SU-DHL-6 (cell line): Measurements from ENCODE around the gene SIGLEC7.

Experiments used
- H2AFZ ChIP-seq: fragments of 200-600 bp; sonication (generic); 2 replicates; pipeline ENCODE4 v1.6.1; 2014; ENCODE audit warnings: low read depth, mild to moderate bottlenecking, moderate library complexity, mixed read lengths, antibody characterized with exemption, low read length; ENCODE audit not compliant: severe bottlenecking
- H3F3A ChIP-seq: fragments of 200-600 bp; shearing (Covaris generic); 2 replicates; pipeline ENCODE4 v1.6.0; 2016; ENCODE audit warnings: antibody characterized with exemption, mild to moderate bottlenecking; ENCODE audit not compliant: insufficient read depth
- H3K27ac ChIP-seq: fragments of 200-600 bp; sonication (generic); 2 replicates; pipeline ENCODE4 v1.5.1; 2016; ENCODE audit warnings: low read depth, mild to moderate bottlenecking, low read length, moderate library complexity, mixed read lengths
- H3K27me3 ChIP-seq: fragments of 200-600 bp; sonication (generic), shearing (Covaris generic); 2 replicates; pipeline ENCODE4 v1.6.0; 2014; ENCODE audit warnings: mild to moderate bottlenecking, low read length
- H3K36me3 ChIP-seq: fragments of 200-600 bp; sonication (generic); 2 replicates; pipeline ENCODE4 v1.6.1; 2014; ENCODE audit warnings: mild to moderate bottlenecking, low read length, mixed read lengths
- H3K4me2 ChIP-seq: fragments of 300-600, 200-600 bp; shearing (Covaris generic), sonication (generic); 2 replicates; pipeline ENCODE4 v1.6.0; 2014; ENCODE audit warnings: low read length, low read depth, mild to moderate bottlenecking; ENCODE audit not compliant: poor library complexity, severe bottlenecking
- H3K4me3 ChIP-seq: fragments of 200-600 bp; sonication (generic); 2 replicates; pipeline ENCODE4 v1.5.1; 2014; ENCODE audit warnings: antibody characterized with exemption, low read length, mild to moderate bottlenecking, mixed read lengths; ENCODE audit not compliant: insufficient read depth, poor library complexity, severe bottlenecking
- H3K79me2 ChIP-seq: fragments of 200-600 bp; sonication (generic); 2 replicates; pipeline ENCODE4 v1.6.1; 2014; ENCODE audit warnings: mild to moderate bottlenecking, low read length, moderate library complexity; ENCODE audit not compliant: insufficient read depth
- H3K9ac ChIP-seq: fragments of 200-600 bp; sonication (generic); 2 replicates; pipeline ENCODE4 v1.7.0; 2014; ENCODE audit warnings: mild to moderate bottlenecking, low read length
- H3K9me2 ChIP-seq: fragments of 200-600 bp; sonication (generic); replicated peaks from 2 replicates; pipeline ENCODE4 v1.6.1; 2014; ENCODE audit warnings: low read length; ENCODE audit not compliant: insufficient read depth
- H3K9me3 ChIP-seq: fragments of 200-600 bp; sonication (generic); 2 replicates; pipeline ENCODE4 v1.6.1; 2014; ENCODE audit warnings: low read length, mixed read lengths; ENCODE audit not compliant: insufficient read depth
- H4K20me1 ChIP-seq: fragments of 200-600 bp; sonication (generic); 2 replicates; pipeline ENCODE4 v1.6.1; 2014; ENCODE audit warnings: low read depth, mild to moderate bottlenecking, antibody characterized with exemption, low read length, moderate library complexity, mixed read lengths
- EZH2phosphoT487 ChIP-seq: fragments of 200-600 bp; sonication (generic), shearing (Covaris generic); conservative IDR thresholded peaks from 2 replicates; pipeline ENCODE4 v1.6.1; 2018; ENCODE audit warnings: mild to moderate bottlenecking, antibody characterized with exemption, low read length, moderate library complexity, mixed read lengths
- TF ChIP-seq, protein P1 (sequence below): fragments of 200-600 bp; sonication (generic); IDR thresholded peaks from one replicate; pipeline ENCODE4 v1.5.1; 2017; ENCODE audit warnings: antibody characterized with exemption, mild to moderate bottlenecking, low read length, moderate library complexity; ENCODE audit not compliant: insufficient read depth, poor library complexity, severe bottlenecking

SIGLEC7 gene

DNA sequence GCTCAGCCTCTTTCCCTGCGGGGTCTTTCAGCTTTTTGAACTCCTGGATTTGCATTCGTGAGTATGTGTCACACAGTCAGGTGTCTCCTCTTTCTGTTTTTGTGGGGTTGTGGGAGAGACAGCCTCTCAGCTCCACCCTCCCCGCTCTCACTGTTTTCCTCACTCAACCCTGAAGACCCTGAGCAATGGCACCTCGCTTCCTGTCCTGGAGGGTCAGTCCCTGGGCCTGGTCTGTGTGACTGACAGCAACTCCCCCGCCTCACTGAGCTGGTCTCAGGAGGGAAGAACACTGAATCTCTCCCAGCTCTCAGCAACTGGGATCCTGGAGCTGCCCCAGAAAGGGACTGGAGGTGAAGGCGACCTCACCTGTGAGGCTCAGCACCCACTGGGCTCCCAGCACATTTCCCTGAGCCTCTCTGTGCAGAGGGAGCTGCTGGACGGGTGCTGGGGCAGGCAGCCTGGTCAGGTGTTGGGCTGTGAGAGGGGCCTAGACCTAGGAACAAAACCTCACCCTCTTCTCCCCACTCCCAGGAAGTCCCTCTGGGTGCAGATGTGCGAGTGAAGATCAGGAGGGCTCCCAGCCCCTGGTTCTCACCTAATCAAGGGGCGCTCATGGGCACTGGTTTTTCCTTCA, 4.2 kb upstream of the SIGLEC7 start:
- TF ChIP-seq, protein P1, sequence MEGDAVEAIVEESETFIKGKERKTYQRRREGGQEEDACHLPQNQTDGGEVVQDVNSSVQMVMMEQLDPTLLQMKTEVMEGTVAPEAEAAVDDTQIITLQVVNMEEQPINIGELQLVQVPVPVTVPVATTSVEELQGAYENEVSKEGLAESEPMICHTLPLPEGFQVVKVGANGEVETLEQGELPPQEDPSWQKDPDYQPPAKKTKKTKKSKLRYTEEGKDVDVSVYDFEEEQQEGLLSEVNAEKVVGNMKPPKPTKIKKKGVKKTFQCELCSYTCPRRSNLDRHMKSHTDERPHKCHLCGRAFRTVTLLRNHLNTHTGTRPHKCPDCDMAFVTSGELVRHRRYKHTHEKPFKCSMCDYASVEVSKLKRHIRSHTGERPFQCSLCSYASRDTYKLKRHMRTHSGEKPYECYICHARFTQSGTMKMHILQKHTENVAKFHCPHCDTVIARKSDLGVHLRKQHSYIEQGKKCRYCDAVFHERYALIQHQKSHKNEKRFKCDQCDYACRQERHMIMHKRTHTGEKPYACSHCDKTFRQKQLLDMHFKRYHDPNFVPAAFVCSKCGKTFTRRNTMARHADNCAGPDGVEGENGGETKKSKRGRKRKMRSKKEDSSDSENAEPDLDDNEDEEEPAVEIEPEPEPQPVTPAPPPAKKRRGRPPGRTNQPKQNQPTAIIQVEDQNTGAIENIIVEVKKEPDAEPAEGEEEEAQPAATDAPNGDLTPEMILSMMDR, result no peak
- TF ChIP-seq EZH2phosphoT487, result no peak
- Histone ChIP-seq H2AFZ (no peak overlapping the region), H3K79me2 (no peaks in the 10 kb centered on the region), H3K4me2 (no peak overlapping the region), H3K36me3 (no peaks in the 10 kb centered on the region), H3K4me3 (no peak overlapping the region), H3K9ac (no peak overlapping the region), H3K9me2 (no peaks in the 10 kb centered on the region), H4K20me1 (no peaks in the 10 kb centered on the region), H3F3A (no peaks in the 10 kb centered on the region), H3K27me3 (no peaks in the 10 kb centered on the region; the same call in 1 of the 2 replicates), H3K27ac (no peak overlapping the region), H3K9me3 (peaks cover 9% of the 10 kb centered on the region; the same call in 1 of the 2 replicates)

DNA sequence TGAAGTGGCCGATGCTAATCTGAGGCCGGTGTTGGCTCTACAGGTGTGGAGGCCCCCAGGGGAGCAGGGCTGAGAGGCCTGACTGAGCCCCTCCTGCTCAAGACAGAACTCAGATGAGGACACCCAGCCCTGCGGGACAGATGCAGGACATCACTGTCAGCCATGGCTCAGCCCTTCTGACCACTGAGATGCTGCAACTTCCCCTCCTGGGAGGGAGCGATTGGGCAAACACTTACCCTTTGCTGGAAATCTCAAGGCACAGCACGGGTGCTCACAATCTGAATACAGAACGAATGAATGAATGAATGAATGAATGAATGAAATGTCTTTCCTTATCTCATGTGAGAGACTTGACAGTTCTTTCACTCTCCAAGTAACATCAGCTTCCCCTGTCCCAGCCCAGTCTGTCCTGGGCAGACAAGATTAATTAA, 3.5 kb upstream of the SIGLEC7 start:
- no peak for TF ChIP-seq EZH2phosphoT487
- TF ChIP-seq, protein P1, result no peak
- no peaks in the 10 kb centered on the region for H3F3A ChIP-seq
- no peak overlapping the region for H3K27ac ChIP-seq
- H3K9me2 ChIP-seq, result no peaks in the 10 kb centered on the region
- H4K20me1 ChIP-seq, result no peaks in the 10 kb centered on the region
- H3K4me2 ChIP-seq, result no peak overlapping the region
- no peaks in the 10 kb centered on the region for H3K79me2 ChIP-seq
- no peak overlapping the region for H2AFZ ChIP-seq
- no peaks in the 10 kb centered on the region for H3K36me3 ChIP-seq
- H3K4me3 ChIP-seq, result no peak overlapping the region
- peaks cover 9% of the 10 kb centered on the region; the same call in 1 of the 2 replicates for H3K9me3 ChIP-seq
- no peak overlapping the region for H3K9ac ChIP-seq
- H3K27me3 ChIP-seq, result no peaks in the 10 kb centered on the region; the same call in 1 of the 2 replicates

DNA sequence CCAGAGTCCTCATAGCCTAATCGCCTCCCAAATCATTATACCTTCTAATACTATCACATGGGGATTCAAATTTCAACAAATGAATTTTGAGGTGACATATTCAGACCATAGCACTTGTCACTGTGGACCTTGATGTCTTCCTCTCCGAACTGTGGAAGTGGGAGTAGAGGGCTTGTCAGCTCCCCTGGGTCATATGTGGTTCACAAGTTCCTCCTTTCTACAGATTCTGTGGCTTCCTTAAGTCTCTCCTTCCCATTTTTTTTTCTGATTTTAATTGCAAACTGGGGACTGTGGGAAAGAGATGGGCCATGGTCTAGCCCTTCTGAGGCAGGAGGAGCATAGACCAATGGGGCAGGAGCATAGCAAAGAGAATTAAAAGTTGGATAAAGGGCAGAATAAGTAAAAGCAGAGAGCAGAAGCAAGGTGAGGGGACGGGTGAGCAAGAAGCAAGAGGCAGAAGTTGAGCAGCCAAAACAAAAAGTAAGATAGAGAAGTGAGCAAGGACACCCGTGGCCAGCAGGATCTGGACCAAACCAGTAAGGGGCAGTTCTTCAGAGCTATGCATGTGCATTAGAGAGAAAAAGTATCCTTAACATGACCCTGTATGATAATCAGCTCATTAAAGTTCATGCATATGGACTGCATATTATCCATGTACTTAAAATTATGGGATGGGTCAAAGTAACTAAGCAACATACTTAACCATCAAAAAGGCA, 2.6 kb upstream of the SIGLEC7 start:
- TF ChIP-seq EZH2phosphoT487, result no peak
- TF ChIP-seq, protein P1, result no peak
- Histone ChIP-seq H3K9me2 (no peaks in the 10 kb centered on the region), H3K4me3 (no peak overlapping the region), H3K36me3 (no peaks in the 10 kb centered on the region), H3K4me2 (no peak overlapping the region), H3K9me3 (peaks cover 9% of the 10 kb centered on the region; the same call in 1 of the 2 replicates), H3F3A (no peaks in the 10 kb centered on the region), H2AFZ (no peak overlapping the region), H4K20me1 (no peaks in the 10 kb centered on the region), H3K27me3 (no peaks in the 10 kb centered on the region; the same call in 1 of the 2 replicates), H3K79me2 (no peaks in the 10 kb centered on the region), H3K9ac (no peak overlapping the region), H3K27ac (no peak overlapping the region)
